HG03097 (cell line): ENCODE data around the gene PTGFRN.
"Not testable (repeated sequence)": the region's sequence is repeated elsewhere in the genome, so short reads cannot be mapped to it uniquely, and the experiment has no call there.

Experiments
- ATAC-seq: cut with Tn5 transposase; IDR thresholded peaks from one replicate; pipeline ENCODE4 v1.9.1; 2021; ENCODE audit not compliant: unreplicated experiment, low FRiP score

PTGFRN gene

DNA sequence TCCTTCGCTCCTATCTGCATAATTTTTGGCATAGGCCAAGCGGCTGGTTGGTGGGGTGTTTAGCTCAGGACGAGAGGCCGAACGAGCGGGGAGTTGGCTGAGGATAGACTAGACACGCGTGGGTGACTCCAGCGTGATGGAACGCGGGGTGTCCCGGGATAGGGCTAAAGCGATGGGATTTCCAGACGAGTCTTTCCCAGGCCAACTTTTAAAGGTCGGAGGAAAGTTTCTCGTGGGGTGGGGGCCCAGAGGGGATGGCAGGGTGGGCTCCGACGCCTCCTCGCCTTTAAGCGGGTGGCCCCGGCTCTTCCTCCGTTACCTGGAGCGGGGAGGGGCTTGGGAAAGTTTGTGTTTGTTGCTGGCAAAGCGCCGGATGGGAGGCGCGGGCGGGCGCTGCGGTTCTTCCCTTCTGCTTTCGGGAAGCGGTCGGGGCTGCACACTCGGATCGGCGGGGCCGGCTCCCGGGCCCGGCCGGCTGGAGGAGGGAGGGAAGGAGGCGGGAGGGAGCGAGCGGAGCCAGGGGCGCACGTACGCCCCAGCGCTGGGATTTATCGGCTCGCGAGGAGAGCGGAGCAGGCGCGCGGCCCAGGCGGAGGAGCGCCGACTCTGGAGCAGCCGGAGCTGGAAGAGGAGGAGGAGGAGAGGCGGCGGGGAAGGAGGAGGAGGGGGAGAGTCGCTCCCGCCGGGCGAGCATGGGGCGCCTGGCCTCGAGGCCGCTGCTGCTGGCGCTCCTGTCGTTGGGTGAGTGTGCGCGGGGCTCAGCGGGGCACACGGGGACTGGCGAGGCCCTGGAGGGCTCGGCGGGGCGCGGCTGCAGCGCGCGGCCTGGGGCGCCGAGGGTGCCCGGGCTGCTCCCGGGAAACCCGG is at the start of gene PTGFRN:
Gene PTGFRN, plus strand, starts transcription at position 405 of the 867 bp plus-strand sequence. Its CDS starts 288 bp downstream, at position 693.
- no peak for ATAC-seq

DNA sequence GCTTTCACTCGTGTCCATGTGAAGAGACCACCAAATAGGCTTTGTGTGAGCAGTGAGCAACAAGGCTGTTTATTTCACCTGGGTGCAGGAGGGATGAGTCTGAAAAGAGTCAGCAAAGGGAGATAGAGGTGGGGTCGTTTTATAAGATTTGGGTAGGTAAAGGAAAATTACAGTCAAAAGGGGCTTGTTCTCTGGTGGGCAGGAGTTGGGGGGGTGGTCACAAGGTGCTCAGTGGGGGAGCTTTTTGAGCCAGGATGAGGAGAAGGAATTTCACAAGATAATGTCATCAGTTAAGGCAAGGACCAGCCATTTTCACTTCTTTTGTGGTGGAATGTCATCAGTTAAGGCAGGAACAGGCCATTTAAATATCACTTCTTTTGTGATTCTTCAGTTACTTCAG is 49.5 kb upstream of the PTGFRN start:
- not testable (repeated sequence) for ATAC-seq

DNA sequence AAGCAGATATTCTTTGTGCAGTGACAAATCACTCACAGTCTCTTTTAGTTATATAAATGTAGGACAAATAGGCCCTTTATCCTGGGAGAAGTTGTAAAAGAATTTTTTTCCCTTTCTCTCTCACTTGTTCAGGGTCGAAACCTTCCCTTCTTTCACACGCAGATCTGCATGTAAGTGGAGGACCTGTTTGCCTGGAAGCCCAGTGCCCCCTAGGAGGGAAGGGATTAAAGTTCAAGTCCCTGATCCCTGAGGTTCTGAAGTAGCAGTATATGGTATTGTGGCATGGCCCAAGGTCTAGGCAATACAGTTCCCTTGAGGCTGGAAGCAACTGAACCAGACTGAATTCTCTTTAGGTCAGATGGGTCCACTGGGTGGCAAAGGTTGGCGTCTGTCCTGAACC is 48.6 kb upstream of the PTGFRN start:
- no peak for ATAC-seq

DNA sequence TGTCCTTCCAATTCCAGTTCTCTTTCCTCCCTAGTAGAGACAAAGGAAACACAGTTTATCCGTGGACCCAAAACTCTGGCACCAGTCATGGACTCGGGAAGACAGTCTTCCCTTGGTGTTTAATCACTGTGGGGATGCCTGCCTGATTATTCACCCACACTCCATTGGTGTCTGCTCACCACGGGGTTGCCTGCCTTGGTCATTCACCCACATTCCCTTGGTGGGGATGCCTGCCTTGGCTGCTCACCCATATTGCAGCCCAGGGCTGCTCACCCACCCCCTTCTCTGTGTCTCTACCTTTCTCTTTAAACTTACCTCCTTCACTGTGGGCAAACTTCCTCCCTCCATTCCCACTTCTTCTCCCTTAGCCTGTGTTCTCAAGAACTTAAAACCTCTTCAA is 46.7 kb upstream of the PTGFRN start:
- not testable (repeated sequence) for ATAC-seq

DNA sequence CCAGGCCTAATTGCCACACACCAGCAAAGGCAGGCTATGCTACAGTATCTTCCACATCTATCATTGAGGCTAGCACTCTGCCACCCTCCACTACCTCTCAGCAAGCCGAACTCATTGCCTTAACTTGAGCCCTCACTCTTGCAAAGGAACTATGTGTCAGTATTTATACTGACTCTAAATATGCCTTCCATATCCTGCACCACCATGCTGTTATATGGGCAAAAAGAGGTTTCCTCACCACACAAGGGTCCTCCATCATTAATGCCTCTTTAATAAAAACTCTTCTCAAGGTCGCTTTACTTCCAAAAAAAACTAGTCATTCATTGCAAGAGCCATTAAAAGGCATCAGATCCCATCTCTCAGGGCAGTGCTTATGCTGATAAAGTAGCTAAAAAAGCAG is 43.2 kb upstream of the PTGFRN start:
- ATAC-seq: not testable (repeated sequence)

DNA sequence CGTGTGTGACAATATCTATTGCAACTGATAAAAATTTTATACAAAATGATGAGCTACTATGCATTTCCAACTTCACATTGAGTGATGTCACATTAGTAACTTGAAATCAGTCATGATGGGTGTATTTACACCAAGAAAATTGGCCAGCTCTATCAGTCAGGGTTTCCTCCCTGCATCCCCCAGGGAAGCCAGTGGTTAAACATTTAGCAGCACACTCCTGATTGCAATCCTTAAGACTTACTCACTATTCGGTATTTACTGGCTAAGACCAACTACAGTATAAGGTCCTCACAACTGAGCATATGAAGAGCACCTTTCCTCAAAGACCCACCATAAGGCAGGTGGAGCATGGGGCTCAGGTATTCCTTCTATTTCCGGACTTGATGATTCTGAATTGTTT is 41.3 kb upstream of the PTGFRN start:
- ATAC-seq: no peak

DNA sequence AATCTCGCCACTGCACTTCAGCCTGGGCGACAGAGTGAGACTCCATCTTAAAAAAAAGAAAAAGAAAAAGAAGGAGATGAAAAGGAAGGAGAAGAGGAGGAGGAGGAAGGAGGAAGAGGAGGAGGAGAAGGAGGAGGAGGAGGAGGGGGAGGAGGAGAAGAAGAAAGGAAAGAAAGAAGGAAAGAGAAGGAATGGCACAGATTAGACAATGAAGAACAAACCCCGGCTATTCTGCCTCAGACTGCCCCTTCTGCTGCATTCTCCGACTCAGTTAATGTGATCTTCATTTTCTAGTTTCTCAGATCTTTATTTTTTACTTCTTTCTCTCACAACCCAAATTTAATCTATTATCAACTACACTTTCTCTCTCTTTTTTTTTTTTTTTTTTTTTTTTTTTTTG is 40.1 kb upstream of the PTGFRN start:
- no peak for ATAC-seq

DNA sequence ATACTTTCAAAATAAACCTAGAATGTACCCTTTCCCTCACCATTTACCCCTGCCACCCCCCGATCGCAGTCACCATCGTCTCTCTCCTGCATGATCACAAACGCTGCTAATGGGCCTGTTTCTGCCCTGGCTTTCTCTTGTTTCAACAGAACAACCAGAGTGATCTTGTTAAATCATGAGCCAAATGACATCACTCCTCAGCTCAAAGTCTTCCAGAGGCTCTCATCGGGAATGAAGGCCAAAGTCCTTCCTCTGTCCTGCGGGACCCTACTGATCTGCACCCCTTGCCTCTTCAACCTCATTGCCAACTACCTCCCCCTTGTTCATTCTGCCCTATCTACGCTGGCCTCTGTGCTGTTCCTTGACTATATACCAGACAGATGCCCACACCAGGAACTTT is 39.4 kb upstream of the PTGFRN start:
- no peak for ATAC-seq

DNA sequence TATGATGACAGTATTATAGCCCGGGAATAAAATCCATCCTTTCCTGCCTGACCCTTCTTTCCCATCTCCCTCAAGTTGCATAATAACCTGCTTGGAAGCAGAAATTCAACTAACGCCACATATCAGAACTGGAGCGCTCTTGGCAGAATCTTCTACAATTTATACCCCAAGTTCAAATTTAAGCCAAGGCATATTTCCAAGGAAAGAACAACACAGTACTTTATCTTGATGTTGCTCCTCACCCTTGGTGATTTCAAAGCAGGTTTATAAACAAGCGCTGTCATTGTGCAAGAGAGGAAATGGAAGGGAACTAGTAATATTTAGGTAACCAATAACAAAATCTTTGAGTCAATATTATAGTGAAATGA is 38.0 kb upstream of the PTGFRN start:
- ATAC-seq: no peak

DNA sequence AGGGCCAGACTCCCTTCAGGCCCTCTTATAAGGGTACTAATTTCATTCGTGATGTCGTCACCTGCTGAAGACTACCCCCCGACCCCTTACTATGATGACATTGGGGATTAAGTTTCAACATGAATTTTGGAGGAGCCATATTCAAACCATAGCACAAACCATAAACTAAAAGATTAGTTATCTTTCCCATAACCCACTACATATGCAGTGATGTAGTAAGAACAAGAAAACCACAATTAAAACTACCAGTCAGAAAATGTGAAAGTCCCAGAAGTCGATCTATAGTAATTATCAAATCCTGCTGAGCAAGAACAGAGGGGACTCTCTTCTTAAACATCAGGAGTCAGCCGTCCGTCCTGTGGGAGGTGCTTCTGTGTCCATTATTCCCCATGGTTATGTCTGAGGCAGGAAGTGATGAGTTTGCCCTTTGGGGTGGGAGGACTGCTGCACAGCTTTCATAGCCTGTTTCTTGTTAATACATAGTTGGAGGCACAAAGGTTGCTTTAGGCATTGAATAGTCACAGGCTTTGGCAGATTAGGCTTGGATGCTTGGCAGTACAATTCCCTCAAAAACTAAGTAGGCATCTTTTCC is 35.9 kb upstream of the PTGFRN start:
- no peak for ATAC-seq

DNA sequence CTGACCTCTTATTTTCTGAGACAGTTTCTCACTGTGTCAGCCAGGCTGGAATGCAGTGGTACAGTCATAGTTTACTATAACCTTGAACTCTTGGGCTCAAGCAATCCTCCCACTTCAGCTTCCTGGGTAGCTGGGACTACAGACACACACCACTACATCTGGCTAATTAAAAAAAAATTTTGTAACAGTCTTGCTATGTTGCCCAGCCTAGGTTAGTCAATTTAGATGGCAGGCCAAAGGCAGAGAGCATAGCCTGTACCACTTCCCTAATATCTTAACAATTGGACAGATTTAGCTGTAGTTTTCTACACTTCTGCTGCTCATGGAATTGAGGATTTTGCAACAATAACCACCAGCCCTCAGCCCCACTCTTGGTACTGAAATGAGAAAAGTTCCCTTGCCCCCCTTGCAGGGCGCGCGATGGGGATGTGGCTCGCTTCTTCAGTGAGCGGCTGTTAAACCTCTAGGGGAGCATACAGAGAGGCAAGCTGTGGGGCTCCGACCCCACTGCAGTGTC is 34.9 kb upstream of the PTGFRN start:
- no peak for ATAC-seq

DNA sequence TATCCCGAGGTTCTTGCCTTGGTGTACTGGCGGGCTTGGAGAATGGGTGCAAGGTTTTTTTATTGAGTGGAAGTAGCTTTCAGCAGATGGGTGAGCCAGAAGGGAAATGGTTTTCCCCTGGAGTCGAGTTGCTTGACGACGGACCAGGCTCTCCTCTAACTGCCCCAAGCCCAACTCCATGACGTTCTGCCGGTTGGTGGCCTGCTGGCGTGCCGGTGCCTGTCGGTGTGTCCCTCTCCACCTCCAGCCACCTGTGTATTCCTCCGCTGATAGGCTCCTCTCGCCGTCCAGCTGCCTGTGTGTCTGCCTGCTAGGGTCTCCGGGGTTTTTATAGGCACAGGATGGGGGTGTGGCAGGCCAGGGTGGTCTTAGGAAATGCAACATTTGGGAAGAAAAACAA is 34.3 kb upstream of the PTGFRN start:
- ATAC-seq: no peak

DNA sequence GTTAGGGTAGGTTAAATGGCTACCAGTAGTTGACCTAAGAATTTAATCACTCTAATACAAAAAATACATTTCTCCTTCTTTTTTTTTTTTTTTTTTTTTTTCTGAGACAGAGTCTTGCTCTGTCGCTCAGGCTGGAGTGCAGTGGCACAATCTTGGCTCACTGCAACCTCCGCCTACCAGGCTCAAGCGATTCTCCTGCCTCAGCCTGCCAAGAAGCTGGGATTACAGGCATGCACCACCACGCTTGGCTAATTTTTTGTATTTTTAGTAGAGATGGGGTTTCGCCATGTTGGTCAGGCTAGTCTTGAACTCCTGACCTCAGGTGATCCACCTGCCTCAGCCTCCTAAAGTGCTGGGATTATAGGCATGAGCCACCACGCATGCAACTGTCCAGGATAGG is 33.8 kb upstream of the PTGFRN start:
- ATAC-seq: not testable (repeated sequence)

DNA sequence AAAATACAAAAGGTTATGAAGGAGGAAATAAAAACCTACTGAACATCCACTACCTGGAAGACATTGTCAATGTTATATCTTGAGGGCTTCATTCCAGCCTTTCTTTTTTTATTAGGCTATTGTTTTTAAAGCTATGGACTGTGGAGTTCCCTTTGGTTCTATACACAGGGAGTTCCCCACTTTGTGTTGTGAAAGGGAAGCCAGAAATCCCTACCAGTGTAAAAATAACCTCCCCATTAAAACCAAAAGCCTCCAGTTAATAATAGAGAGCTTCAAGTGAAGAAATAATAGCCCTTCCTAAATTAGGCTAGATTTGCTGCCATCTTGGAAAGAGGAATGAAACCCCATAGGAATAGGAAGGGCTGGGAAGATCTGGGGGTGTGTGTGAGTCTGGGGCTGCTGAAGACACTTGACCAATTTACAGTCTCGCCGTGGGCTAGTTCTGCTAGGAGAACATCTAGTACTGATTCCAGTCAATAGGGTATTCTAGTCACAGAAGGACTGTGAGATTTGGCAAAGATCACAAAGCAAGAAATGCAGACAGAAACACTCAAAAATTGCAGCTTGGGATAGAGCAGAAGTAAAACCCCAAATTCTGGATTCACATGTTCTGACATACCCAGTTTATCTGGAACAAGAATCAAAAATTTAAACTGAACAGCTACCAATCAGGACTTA is 32.4 kb upstream of the PTGFRN start:
- no peak for ATAC-seq

DNA sequence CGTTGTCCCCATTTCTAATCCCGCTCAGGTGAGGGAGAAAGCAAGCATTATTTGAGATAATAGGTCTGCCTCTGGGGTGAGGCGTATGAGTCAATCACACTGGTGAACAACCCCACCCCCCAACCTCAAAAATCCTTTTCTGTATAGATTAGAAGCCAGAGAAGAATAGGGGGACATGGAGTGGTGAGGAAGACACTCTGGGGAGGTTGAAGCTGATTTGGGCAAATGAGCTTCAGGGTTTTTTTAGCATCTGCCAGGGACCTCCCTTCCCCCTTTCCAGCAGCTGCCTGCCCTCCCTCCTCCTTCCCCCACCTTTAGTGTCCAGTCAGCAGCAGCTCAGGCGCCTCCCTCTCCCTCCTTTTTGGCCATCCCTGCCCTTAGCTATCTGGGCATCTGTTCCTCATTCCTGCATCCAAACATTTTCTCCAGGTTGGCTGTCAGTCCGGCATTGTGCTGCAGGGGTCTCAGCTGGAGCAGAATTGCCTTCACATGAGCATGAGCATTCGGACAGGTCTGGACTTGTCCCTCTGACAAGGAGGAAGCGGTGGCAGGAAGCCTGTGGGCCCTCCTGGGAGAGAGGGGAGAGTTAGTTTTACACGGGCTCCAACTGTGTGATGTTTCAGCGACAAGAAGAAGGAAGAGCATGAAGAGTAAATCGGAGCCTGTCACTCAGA is 30.8 kb upstream of the PTGFRN start:
- peak; percentile 61 for ATAC-seq

DNA sequence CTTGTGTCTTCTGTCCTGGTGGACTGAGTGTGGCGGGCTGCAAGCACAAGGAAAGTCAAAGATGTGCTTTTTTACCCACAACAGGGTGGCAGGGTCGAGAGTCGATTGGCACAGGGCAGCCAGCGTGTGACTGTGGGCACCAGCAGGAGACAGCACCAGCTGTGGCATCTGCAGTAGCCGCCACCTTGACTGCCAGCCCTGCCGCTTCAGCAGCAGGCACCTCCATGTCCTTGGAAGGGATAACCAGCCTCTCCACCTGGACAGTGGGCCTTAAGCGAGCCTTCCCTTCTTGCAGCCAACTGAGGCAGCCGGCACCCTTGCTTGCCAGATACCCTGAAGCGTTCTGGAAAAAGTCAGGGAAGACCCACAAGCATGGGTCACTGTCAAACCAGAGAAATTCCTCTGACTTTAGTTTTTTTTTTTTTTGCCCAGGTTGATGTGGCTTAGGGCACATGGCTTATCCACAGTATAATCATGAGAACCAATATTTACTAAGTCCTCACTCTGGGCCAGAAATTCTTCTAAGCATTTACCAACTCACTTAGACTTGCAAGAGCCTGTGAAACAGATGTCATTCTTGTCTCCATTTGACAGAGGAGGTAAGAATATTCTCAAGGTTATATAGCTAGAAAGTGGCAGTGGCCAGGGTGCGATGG is 30.1 kb upstream of the PTGFRN start:
- no peak for ATAC-seq

DNA sequence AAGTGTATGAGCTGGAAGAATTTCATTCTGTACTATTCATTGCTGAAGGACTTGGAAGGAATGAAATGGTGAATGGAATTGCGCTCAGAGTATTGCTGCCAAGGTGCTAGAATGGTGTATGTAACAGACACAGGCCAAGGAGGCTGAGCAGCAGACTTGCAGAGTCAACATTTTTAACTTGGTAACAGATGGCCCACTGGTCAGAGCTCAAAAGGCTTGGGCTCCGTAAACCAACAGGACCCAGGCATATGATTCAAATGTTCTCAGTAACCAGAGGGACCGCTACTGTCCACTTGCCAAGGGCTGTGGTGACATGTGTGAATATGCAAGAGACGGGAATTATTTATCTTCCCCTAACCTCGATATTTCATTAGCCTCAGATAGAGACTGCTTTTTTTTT is 28.8 kb upstream of the PTGFRN start:
- ATAC-seq: no peak

DNA sequence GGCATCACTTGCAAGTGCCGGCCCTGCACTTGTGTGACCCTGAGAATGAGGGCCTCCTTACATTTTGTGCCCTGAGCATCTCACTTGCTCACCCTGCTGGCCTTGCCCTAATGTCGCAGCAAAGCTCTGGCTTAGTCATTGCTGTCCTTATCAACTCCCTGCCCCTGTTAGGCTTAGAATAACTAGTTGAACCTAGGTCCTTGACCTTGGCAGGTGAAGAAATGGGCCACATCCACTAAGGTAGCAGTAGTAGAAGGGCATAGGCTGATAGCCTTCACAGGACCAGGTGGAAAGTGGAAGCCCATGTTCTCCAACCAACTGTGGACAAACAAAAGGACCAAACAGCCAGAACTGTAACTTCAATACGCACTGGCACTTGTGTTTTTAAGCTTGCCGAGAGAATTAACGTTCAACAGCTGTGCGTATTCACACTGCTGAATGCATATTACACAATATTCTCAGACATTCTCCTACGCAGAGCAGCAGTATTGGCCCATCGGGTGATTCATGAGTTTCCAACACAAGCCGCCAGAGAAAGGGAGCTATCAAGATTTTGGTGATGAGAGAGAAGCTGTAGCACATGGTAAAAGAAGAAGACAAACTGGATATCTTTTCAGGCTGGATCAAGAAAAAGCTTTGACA is 27.7 kb upstream of the PTGFRN start:
- no peak for ATAC-seq

DNA sequence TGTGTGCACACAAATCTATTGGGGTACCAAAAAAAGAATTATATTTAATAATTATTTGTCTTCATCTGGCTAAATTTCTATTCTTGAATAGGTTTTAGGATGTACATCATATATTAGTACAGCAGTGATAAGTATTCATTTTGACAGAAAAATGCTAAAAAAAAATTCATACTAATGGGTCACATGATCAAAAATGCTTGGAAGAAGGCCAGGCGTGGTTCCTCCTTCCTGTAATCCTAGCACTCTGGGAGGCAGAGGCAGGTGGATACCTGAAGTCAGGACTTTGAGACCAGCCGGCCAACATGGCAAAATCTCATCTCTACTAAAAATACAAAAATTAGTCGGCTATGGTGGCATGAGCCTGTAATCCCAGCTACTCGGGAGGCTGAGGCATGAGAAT is 26.9 kb upstream of the PTGFRN start:
- no peak for ATAC-seq

DNA sequence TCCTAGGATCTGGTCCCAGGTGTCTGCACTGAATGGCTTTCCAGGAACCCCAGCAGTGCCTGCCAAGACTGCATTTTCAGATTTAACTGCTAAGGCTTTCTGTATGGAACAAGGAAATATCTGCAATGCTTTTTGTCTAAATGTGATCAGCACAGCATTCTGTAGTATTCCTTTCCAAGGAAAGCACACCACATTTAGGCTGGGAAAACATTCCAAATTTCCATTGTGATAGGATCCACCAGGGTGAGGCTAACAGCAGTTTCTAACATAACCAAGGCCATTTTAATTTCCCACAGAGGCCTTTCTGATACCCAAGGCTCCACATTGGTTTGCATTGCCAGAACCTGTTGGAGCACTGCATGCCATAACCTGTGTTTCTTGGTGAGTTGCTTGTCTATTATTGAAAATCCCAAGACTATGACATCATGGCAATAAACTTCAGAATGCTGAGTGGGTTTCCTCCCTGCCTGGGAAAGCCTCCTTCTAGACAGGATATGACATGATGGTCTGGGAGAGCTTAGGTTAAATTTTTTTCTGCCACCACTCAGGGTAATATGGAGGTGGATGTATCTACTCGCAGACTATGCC is 23.3 kb upstream of the PTGFRN start:
- no peak for ATAC-seq
